Activated gamma-delta T cell (primary cell): Measurements from ENCODE around the gene LAPTM5.

Experiments used
- DNase-seq: peaks from one replicate; lab custom pipeline; 2025; lab: John Stamatoyannopoulos, UW

Gene LAPTM5

DNA sequence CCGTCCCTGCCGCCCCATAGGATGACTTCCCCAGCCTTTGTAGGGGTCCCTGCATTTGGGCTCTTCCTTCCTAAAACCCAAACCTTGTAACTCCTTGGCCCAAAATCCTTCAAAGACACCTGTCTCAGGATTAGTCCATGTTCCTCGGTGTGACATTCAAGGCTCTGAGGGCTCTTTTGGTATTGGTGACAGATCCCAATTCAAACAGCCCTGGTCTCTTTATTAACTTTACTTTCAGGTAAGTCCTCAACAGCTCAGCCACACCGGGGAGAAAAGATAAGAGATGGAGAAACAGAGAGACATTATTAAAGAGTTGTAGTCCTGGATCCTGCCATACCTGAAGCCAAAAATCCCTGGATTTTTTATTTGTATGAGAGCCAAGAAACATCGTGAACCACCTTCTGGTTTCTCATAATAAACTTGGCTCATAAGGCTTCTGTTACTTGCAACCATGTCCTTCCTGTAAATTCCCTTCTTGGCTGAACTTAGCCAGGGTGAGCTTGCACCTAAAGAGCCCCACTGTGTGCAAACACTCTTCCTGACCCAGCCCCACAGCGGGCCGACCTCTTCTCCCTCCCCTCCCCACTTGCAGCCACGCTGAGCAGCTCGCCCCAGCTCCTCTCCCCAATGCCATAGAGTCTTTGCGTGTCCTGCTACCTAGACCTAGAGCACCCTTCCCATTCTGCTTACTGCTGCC lies 26.3 kb downstream of the LAPTM5 start:
- no peak for DNase-seq

DNA sequence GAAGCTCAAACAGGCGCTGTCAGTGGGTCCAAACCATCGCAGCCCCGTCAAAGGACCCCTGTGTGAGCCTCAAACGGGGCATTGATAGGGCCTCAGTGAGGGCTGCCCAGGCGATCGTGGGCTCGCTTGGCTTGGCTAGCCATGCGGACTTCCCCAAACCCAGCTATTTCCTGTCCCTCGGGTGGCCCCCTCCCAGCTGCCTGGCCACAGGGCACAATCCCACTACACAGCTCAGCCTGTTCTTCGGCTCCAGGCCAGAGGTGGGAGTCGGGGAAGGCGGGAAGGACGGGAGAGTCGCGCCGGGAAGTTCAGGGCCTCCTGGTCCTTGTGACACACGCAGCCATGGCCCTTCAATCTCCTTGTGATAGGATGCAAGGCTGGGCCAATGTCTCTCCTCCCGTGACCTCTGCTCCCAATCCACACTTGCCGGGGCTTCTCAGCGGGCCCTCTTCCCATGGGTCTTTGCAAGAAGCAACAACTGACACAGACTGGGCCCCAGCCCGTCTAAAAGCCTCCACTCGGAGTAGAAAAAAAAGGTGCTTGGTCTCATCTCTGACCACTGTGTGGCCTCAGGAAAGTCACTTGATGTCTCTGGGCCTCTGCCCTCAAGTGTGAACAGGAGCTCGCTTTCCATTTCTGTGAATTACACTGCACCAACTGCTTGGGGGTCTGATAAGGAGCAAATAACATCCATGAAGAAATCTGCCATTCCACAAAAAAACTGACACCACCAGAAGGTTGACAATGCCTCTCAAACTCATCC lies 27.0 kb downstream of the LAPTM5 start:
- no peak for DNase-seq

DNA sequence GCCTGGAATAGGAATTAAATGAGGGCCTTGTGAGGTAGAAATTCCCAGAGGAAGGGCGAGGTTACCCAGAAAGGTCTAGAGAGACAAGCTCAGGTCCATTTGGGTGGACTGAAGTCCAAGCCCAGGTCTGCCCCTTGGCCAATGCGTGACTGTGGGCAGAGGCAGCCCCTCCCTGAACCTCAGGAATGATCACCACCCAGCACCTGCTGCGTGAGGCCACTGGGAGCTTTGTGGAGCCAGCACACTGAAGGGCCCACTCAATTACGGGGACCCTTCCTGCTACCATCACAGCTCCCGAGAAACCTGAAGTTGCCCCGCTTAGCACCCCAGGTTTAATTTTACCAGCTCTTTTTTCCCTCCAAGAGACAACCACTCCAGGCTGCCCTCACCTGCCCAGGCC lies 27.7 kb downstream of the LAPTM5 start:
- no peak for DNase-seq

DNA sequence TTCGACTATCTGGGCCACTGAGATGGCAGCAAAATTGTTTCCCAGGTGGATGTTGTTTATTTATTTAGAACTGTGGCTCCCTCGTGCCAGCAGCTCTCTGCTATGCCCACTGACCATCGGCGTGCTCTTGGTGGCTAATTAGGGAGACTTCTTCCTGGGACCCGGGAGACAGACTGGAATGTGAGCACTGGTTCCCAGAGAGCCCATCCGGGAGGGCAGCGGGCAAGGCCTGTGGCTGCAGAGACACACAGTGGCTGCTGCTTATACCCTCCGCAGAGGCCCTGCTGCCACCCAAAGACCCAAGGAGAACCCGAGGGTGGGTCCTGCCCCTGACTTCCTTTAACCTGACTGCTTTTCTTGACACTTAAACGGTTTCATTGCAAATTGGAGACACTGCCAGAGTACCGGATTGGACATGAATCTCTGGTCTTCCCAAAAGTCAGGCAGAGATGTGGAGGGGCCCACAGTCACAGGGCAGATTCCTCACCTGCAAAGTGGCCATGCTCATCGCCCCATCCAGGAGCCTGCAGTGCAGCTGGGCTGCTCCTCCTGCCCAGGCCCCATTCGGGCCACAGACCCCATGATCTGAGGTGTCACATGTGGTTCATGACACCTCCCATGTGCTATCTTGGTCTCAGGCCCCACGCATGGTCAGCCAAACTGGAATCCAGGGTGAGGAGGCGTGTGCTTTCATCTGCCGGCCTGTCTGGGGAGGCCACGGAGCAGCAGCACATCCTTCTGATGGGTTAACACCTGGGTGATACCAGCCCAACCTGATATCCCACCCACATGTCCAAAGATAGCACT lies 28.5 kb downstream of the LAPTM5 start:
- DNase-seq: no peak

DNA sequence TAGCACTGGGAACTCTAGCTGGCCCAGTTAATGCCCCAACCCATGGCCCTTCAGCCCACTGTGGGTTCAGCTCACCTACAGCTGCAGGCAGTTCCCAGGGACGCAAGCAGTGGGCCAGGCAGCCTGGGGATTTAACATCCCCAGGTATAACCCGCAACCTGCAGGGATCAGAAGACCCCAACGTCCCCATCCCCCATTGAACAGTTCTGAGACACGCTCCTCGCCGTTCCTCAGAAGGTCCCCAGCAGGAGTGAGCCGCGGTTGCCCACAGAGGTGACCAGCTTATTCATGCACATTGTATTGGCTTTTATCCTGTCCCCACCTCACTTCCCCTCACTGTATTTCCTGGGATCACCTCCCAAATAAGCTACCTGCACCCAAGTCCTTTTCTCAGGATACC lies 29.2 kb downstream of the LAPTM5 start:
- no peak for DNase-seq

DNA sequence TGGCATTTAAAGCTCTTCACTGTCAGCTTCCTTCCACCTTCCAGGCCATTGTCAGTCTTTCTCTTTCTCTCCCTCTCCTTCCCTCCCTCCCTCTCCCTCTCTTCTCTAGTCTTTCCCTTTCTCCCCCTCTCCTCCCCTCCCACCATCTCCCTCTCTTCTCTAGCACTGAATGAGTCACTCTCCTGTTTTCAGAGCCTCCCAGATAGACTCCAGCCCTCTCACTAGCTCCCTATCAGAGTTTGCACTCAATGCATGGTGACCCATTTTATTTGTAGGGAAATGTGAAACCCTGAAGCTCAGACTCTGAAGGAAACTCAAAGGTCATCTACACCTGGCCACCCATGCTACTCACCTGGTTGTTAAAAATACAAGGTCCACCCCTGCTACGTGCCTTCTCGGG lies 29.8 kb downstream of the LAPTM5 start:
- DNase-seq: no peak

DNA sequence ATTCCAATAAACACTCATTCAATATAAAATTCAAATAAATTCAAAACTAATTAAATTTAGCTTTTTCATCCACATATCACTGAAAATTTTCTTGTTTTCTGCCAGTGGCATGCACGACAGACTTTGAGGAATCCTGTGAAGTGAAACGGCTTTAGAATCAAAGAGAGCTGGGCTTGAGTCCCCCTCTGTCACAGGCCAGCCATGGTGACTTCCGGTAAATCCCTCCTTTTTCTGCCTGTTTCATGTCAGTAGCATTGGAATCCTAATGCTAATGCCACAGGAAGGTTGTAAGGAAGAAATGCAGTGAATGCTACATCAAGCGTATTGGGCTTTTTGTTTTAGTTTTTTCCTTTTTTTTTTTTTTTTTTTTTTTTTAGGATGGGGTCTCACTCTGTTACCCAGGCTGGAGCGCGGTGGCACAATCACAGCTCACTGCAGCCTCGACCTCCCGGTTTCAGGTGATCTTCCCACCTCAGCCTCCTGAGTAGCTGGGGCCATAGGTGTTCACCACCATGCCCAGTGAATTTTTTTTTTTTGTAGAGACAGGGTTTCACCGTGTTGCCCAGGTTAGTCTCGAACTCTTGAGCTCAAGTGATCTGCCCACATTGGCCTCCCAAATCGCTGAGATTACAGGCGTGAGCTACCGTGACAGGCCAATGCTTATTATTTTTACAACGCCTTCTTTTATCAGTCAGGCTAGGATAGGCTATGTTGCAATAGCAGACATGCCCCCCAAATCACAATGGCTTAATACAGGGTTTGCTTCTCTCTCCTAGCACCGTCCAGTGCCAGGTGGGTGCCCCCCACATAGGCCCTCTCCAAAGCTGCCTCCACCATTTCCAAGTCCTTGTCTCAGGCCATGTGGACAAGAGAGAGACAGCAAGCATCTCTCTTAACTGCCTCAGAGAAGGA lies 30.5 kb downstream of the LAPTM5 start:
- no peak for DNase-seq

DNA sequence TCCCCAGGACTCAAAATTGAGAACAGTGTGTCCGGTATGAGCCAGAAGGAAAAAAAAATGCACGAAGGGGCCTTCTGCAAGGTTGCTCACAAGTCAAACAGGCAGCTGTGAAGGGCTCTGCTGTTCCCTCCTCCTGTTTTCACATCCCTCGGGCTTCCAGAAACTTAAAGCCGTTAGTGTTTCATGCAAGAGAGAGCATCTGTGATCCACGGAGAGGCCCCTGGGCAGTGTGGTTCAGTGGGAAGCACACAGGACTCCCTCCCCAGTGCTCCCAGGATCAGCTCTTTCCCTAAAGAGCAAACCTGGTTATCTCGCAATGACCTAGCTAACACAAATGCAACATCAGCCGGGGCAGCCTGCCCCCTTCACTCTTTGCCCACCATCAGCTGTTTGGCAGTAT lies 31.3 kb downstream of the LAPTM5 start:
- DNase-seq: no peak

DNA sequence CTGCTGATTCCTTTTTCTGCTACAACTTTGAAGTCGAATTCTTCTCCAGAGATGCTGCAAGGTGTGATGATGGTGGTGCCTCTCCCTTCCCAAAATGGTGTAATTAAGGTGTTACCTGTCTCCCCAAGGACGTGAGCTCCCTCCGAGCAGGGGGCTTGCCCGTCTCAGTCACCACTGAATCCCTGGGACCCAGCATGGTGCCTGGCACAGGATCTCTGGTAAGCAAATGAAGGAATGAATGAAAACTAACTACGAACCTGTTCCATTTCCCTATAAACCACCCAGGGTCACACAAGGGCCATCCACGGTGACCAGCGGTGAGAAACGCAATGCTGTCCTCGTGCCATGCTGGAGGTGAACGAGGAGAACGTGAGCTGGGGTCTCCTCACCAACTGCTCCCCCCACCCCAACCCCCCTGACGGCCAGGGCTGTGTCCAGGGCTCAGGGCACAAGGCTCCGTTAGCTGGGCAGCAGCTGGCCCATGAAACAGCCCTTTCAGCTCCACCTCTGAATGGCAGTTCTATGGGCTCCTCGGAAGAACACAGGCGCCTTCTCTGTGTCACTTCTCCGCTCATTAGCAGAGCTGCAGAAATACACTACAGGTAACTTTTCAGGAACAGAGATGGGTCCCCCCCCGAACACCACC lies 32.0 kb downstream of the LAPTM5 start:
- no peak for DNase-seq

DNA sequence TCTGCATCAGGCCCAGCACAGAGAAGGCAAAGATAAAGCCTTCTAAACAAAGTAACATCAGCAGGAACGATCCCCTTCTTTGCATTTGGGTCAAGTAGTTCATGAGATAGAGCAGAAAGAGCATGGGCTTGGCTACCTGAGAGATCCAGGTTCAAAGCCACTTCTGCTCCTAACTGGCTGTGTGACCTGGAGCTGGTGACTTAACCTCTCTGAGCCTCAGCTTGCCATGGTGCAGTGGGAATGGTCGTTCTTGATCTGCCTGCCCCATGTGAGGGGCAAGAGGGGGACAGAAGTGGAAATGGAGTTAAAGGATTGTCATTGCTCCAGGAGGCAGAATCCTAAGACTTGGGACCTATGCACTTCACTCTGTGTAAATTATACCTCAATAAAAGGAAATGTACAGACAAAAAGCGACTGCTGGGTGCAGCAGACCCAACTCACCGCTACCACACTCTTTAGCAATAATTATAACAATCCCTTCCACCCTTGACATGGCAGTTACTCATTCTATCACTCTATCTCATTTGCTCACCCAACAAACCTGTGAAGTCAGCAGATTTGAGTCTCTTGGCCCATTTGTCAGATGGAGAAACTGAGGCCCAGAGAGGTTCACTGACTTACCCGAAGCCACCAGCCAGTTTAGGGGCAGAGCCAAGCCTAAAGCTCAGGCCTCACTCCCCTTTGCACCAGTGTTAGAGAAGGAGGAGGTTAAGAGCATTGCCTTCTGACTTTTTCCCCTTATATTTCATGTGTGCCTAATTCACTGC lies 32.7 kb downstream of the LAPTM5 start:
- DNase-seq: no peak

DNA sequence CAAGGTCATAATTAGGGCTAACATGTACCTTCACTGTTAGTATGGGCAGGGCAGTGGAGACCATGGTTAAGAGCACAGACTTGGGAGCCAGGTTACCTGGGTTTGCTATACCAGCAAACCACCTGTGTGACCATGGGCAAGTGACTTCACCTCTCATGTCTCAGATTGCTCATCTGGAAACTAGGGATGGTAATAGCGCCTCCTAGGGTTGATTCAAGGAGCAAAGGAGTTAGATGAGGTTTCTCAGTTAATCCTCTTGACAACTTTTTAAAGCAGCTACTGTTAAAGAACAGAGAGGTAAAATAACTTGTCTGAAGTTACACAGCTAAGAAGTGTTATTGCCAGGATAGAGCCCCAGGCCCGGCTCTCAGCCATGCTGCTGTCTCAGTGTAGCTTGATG lies 33.4 kb downstream of the LAPTM5 start:
- DNase-seq: no peak

DNA sequence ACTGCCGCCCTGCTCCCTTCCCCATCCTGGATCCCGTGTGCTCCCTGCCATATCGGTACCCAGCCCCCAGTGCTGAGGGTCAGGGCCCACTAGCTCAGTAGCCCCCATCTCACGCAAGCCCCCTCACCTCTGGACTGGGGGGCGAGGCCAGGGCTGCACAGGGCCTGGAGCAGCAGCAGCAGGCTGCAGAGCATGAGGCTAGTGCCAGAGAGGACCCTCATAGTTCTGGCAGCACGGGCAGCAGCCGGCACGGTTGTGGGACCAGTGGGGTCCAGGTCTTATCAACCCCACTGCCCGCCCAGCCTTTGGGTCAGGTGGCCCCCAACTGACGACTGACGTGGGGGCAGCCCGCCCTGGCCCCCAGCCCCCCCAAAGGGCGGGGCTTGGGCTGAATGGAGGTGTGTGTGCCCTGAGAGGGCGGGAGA lies 34.2 kb downstream of the LAPTM5 start, which contains the start of gene MATN1:
TSS of gene MATN1 (minus strand) at position 255 of the 425 bp plus-strand sequence. CDS start at position 221, 34 bp downstream.
- no peak for DNase-seq

DNA sequence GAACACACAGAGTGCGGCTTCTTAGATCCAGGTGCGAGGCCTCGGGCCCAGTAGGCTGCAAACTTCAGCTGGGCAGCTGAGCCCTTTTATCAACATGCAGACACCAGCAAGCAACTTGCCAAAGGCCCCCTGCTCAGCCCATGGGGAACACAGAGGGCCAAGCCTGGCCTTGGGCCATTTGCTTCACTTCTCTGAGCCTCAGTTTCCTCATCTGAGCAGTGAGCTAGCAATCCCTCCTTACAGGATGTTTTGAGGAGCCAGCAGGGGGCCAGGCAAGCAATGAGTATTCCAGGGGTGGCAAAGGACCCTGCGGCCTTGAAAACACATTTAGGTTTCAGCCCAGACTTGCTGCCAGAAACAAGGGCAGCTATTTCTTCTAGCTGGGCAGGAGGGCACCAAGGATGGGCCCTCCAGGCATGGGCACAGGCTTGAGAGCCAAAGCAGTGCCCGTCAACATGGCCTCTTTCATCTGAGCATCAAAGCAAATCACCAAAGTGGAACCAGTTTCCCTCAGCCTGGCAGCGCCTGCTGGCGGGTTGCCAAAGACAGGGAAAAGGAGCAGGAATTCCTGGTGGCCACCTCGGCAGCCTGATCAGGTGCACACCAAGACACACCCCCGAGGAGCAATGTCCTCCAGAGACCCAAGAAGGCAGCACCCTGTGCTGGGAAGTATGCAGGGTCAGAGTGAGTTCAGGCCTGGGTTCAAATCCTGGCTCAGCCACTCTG lies 35.6 kb downstream of the LAPTM5 start:
- DNase-seq: no peak

DNA sequence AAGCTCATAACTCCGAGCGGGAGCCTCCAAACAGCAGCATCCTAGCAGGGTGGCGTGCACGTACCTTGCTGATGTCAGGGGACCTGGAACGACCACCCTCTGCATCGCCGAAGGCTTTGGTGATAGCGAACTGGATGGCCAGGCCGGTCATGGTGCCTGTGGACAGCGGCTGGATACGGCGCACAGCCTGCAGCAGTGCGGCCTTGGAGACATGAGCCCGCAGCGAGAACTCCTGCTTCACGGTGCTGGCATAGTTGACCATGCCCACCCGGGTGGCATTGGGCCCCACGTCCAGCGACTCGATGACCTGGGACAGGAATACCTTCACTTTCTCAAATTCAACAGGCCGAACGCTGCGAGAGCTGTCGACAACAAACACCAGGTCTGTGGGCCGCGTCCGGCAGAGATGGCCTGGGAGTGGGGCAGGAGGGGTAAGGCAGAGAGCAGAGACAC lies 36.2 kb downstream of the LAPTM5 start:
- DNase-seq: no peak

DNA sequence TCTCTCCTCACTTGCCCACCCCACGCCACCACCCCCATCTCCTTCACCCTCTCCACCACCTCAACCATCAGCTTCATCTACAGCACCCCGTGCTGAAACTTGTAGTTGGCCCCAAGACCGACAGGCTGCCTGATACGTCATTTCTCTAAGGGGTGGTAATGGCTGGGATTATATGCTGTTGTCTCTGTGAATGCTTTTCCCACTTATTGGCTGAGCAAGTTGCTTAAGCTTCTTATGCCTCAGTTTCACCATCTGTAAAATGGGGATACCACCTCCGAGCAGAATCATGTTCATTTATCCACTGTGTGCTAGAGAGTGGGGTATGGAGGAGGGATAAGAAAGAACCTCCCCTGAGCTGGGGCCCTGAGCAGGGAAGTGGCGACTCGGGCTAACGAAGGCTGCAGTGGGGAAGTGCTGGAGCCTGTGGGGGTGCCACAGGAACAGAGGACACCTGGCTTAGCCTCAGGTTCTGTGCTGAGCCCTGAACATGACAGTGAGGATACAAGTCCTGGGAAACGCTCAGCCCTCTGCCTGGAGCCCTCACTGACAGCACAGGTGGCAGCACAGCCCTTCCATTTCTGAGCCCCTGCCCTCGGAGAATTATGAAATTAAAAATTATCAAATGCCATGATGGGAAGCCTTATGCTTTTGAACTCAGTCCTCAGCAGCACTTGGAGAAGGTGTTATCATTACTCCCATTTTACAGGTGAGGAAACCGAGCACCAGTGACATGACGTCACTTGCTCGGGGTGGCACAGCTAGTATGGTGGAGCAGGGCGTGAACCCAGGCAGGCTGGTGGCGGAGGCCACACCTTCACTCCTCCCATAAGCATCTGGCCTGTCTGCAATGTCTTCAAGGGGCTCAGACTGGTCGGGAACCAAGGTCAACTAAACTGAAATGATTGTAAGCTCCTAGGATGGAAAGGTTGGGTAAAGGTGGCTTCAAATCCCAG lies 37.0 kb downstream of the LAPTM5 start:
- DNase-seq: no peak

DNA sequence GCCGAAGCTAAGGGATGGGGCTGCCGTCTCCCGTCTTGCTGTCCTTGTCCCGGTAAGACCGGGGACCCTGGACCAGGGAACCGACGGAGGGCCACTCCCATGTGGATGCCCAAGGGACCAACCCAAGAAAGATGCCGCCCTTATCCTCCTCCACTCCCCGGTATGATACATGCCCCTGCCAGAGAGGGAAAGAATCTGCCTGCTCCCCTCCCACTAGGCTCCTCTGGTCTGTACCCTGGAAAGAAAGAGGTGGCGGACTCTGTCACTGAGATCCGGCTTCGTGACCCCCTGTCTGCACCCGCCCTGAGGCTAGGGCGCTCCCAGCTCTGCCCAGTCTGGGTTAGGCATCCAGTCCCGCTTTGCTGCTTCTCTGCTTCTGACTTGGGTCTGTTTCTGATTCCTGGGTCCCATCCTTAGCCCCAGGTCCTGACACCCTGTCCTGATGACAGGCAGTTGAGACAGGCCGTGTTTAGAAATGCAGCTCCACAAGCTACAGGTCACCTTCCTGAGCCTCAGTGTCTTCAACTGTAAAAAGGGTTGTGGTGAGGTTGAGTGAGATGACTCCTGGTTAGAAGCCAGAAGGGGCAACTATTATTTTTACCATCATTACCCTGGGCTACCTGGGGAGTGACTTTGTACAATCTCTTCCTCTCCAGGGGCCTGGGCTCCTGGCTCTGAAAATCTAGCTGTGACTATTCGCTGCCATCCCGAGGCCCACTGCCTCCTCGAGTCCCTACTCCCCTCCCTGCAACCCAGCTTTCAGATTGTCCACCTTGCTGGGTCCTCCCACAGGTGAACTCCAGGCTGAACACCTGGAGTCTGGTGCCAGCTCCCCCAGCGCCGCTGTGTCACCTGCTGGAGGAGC lies 37.9 kb downstream of the LAPTM5 start:
- DNase-seq: no peak
